Mesendoderm (in vitro differentiated cells): ENCODE results near the gene BICRA.

Experiments used
- DNase-seq: peaks from one replicate; pipeline ENCODE4 v3.0.0; 2013
- H2AK5ac ChIP-seq: 2 replicates; pipeline ENCODE4 v1.6.1; 2013; ENCODE audit warnings: low read length, inconsistent platforms
- H2BK120ac ChIP-seq: 2 replicates; pipeline ENCODE4 v1.6.1; 2013; ENCODE audit warnings: low read depth, mild to moderate bottlenecking, low read length, moderate library complexity, mixed read lengths
- H2BK15ac ChIP-seq: replicated peaks from 2 replicates; pipeline ENCODE4 v1.6.1; 2013; ENCODE audit warnings: low read depth, mild to moderate bottlenecking, moderate library complexity
- H2BK5ac ChIP-seq: 2 replicates; pipeline ENCODE4 v1.6.1; 2013; ENCODE audit warnings: low read length, inconsistent platforms
- H3K18ac ChIP-seq: 2 replicates; pipeline ENCODE4 v1.6.1; 2013; ENCODE audit warnings: mild to moderate bottlenecking, low read length, mixed read lengths
- H3K23ac ChIP-seq: one replicate; pipeline ENCODE4 v1.6.1; 2013; ENCODE audit warnings: low read length
- H3K27ac ChIP-seq: 2 replicates; pipeline ENCODE4 v1.5.1; 2013; ENCODE audit warnings: low read depth, mild to moderate bottlenecking, inconsistent platforms, low read length, moderate library complexity
- H3K27me3 ChIP-seq: 2 replicates; pipeline ENCODE4 v1.6.1; 2013; ENCODE audit warnings: low read length, control low read depth, mild to moderate bottlenecking, inconsistent platforms; ENCODE audit not compliant: insufficient read depth, poor library complexity
- H3K36me3 ChIP-seq: 2 replicates; pipeline ENCODE4 v1.6.1; 2013; ENCODE audit warnings: low read length, inconsistent platforms; ENCODE audit not compliant: control insufficient read depth, insufficient read depth
- H3K4ac ChIP-seq: one replicate; pipeline ENCODE4 v1.6.1; 2013; ENCODE audit warnings: low read depth, mild to moderate bottlenecking, low read length, moderate library complexity
- H3K4me1 ChIP-seq: 2 replicates; pipeline ENCODE4 v1.6.1; 2013; ENCODE audit warnings: low read depth, low read length, inconsistent platforms; ENCODE audit not compliant: control insufficient read depth
- H3K4me2 ChIP-seq: 2 replicates; pipeline ENCODE4 v1.6.1; 2013; ENCODE audit warnings: low read length
- H3K4me3 ChIP-seq: 2 replicates; pipeline ENCODE4 v1.5.1; 2013; ENCODE audit warnings: mild to moderate bottlenecking, low read length
- H3K56ac ChIP-seq: one replicate; pipeline ENCODE4 v1.6.1; 2013; ENCODE audit warnings: low read length
- H3K79me1 ChIP-seq: 2 replicates; pipeline ENCODE4 v1.6.1; 2013; ENCODE audit warnings: low read length, inconsistent platforms
- H3K79me2 ChIP-seq: 2 replicates; pipeline ENCODE4 v1.6.1; 2013; ENCODE audit warnings: mild to moderate bottlenecking, low read length; ENCODE audit not compliant: control insufficient read depth, insufficient read depth
- H3K9ac ChIP-seq: 2 replicates; pipeline ENCODE4 v1.6.1; 2013; ENCODE audit warnings: low read length, inconsistent platforms
- H4K5ac ChIP-seq: one replicate; pipeline ENCODE4 v1.6.1; 2013; ENCODE audit warnings: low read length
- H4K8ac ChIP-seq: one replicate; pipeline ENCODE4 v1.6.1; 2013; ENCODE audit warnings: low read depth, mild to moderate bottlenecking, control low read depth, low read length, moderate library complexity
- WGBS: extraction: QIAGEN DNeasy Blood & Tissue Kit; methylation state at CpG from one replicate; pipeline ENCODE4 v1.1.7; 2013; ENCODE audit warnings: low lambda C conversion rate, missing lambda C conversion rate; ENCODE audit not compliant: insufficient coverage; ENCODE audit errors: extremely low coverage; 5-methylcytosine and 5-hydroxymethylcytosine counted together

The BICRA gene

GRCh38 chr19:47671499-47671898, 62.6 kb downstream of the BICRA start:
- Histone ChIP-seq H3K4ac (no peak overlapping the region), H4K8ac (no peak overlapping the region), H3K27me3 (no peaks in the 10 kb centered on the region), H2BK120ac (no peak overlapping the region), H3K27ac (no peak overlapping the region), H3K4me2 (no peak overlapping the region), H3K23ac (no peak overlapping the region), H3K4me1 (peaks cover 5% of the 10 kb centered on the region), H3K4me3 (no peak overlapping the region), H3K18ac (no peak overlapping the region), H3K36me3 (peaks cover 2% of the 10 kb centered on the region), H2BK5ac (no peak overlapping the region), H3K79me2 (peaks cover 8% of the 10 kb centered on the region), H4K5ac (no peak overlapping the region), H2AK5ac (no peak overlapping the region), H3K79me1 (peaks cover 24% of the 10 kb centered on the region), H3K56ac (no peak overlapping the region), H2BK15ac (no peak overlapping the region), H3K9ac (no peak overlapping the region)
- DNase-seq, result no peak
- WGBS, result 100% methylated on average over 1 of the region's 2 CpGs

- peaks cover 2% of the 10 kb centered on the region for H3K79me2 ChIP-seq
- DNase-seq, result no peak
These were observed 64.5 kb downstream of the BICRA start for GRCh38 chr19:47673426-47673825.

GRCh38 chr19:47674548-47674947, 65.6 kb downstream of the BICRA start:
- H3K4me1 ChIP-seq, result no peaks in the 10 kb centered on the region
- H3K23ac ChIP-seq, result no peak overlapping the region
- no peak overlapping the region for H2BK15ac ChIP-seq
- H3K36me3 ChIP-seq, result peaks cover 2% of the 10 kb centered on the region
- no peak overlapping the region for H4K5ac ChIP-seq
- no peak overlapping the region for H4K8ac ChIP-seq
- H2BK5ac ChIP-seq, result no peak overlapping the region
- no peak overlapping the region for H3K56ac ChIP-seq
- no peak overlapping the region for H3K4me2 ChIP-seq
- H3K18ac ChIP-seq, result no peak overlapping the region
- no peak overlapping the region for H2AK5ac ChIP-seq
- WGBS, result no CpG with 5 or more reads among the region's 5 CpGs
- no peaks in the 10 kb centered on the region for H3K27me3 ChIP-seq
- H3K4ac ChIP-seq, result no peak overlapping the region
- peaks cover 14% of the 10 kb centered on the region for H3K79me1 ChIP-seq
- DNase-seq, result no peak
- H3K9ac ChIP-seq, result no peak overlapping the region
- no peaks in the 10 kb centered on the region for H3K79me2 ChIP-seq
- no peak overlapping the region for H2BK120ac ChIP-seq
- H3K4me3 ChIP-seq, result no peak overlapping the region
- no peak overlapping the region for H3K27ac ChIP-seq

More at GRCh38 chr19:47673426-47673825, 64.5 kb downstream of the BICRA start:
- Histone ChIP-seq H4K5ac (no peak overlapping the region), H3K4me3 (no peak overlapping the region), H3K4me2 (no peak overlapping the region), H3K18ac (no peak overlapping the region), H3K4ac (no peak overlapping the region), H3K56ac (no peak overlapping the region), H3K23ac (no peak overlapping the region), H3K79me1 (peaks cover 17% of the 10 kb centered on the region), H3K27ac (no peak overlapping the region), H3K27me3 (no peaks in the 10 kb centered on the region), H2BK15ac (no peak overlapping the region), H3K36me3 (peaks cover 2% of the 10 kb centered on the region), H2BK120ac (no peak overlapping the region), H3K4me1 (no peaks in the 10 kb centered on the region), H2AK5ac (no peak overlapping the region), H4K8ac (no peak overlapping the region), H2BK5ac (no peak overlapping the region), H3K9ac (no peak overlapping the region)
- WGBS, result no CpG with 5 or more reads among the region's 7 CpGs

GRCh38 chr19:47675271-47675670, 66.3 kb downstream of the BICRA start:
- Histone ChIP-seq H3K4me1 (no peaks in the 10 kb centered on the region), H3K79me2 (no peaks in the 10 kb centered on the region), H3K56ac (no peak overlapping the region), H2BK120ac (no peak overlapping the region), H2BK5ac (no peak overlapping the region), H3K79me1 (peaks cover 11% of the 10 kb centered on the region), H3K4me2 (no peak overlapping the region), H3K9ac (no peak overlapping the region), H3K4ac (no peak overlapping the region), H2AK5ac (no peak overlapping the region), H3K27ac (no peak overlapping the region), H3K27me3 (no peaks in the 10 kb centered on the region), H2BK15ac (no peak overlapping the region), H3K4me3 (no peak overlapping the region), H4K5ac (no peak overlapping the region), H3K18ac (no peak overlapping the region), H3K36me3 (peaks cover 2% of the 10 kb centered on the region), H4K8ac (no peak overlapping the region), H3K23ac (no peak overlapping the region)
- DNase-seq, result no peak
- WGBS, result no CpG with 5 or more reads among the region's 12 CpGs

GRCh38 chr19:47675859-47676258, 66.9 kb downstream of the BICRA start:
- H3K9ac ChIP-seq, result no peak overlapping the region
- peaks cover 2% of the 10 kb centered on the region for H3K36me3 ChIP-seq
- H3K4me3 ChIP-seq, result no peak overlapping the region
- no peaks in the 10 kb centered on the region for H3K4me1 ChIP-seq
- no peak overlapping the region for H4K8ac ChIP-seq
- no peak overlapping the region for H3K23ac ChIP-seq
- no peak overlapping the region for H3K4ac ChIP-seq
- no CpG with 5 or more reads among the region's 8 CpGs for WGBS
- no peak overlapping the region for H3K18ac ChIP-seq
- H2BK120ac ChIP-seq, result no peak overlapping the region
- no peak overlapping the region for H2AK5ac ChIP-seq
- DNase-seq, result no peak
- H3K27me3 ChIP-seq, result no peaks in the 10 kb centered on the region
- no peak overlapping the region for H2BK15ac ChIP-seq
- peaks cover 8% of the 10 kb centered on the region for H3K79me1 ChIP-seq
- H3K27ac ChIP-seq, result no peak overlapping the region
- no peak overlapping the region for H2BK5ac ChIP-seq
- H3K4me2 ChIP-seq, result no peak overlapping the region
- H3K79me2 ChIP-seq, result no peaks in the 10 kb centered on the region
- H3K56ac ChIP-seq, result no peak overlapping the region
- H4K5ac ChIP-seq, result no peak overlapping the region

- Histone ChIP-seq H4K8ac (no peak overlapping the region), H2BK5ac (no peak overlapping the region), H2AK5ac (no peak overlapping the region), H3K4ac (no peak overlapping the region), H3K27me3 (no peaks in the 10 kb centered on the region), H3K23ac (no peak overlapping the region), H3K56ac (no peak overlapping the region), H2BK15ac (no peak overlapping the region), H3K18ac (no peak overlapping the region), H3K79me1 (no peaks in the 10 kb centered on the region), H3K4me2 (no peak overlapping the region), H2BK120ac (no peak overlapping the region), H3K36me3 (peaks cover 2% of the 10 kb centered on the region), H3K4me3 (no peak overlapping the region), H3K27ac (no peak overlapping the region), H3K4me1 (no peaks in the 10 kb centered on the region), H3K79me2 (no peaks in the 10 kb centered on the region), H4K5ac (no peak overlapping the region), H3K9ac (no peak overlapping the region)
- WGBS, result no CpG with 5 or more reads among the region's 8 CpGs
- no peak for DNase-seq
These were observed 67.9 kb downstream of the BICRA start for GRCh38 chr19:47676811-47677210.
